ENCODE results near the gene GRIN3A.
A peak's percentile ranks its signal among the peaks of the same experiment; 100 is the strongest.
"Not testable (repeated sequence)": the region's sequence is repeated elsewhere in the genome, so short reads cannot be mapped to it uniquely, and the experiment has no call there.

Gene GRIN3A

GRCh38 chr9:101727612-101728524 lies 10.6 kb downstream of the GRIN3A start:
- peak; percentile 43 for TF ChIP-seq CTCF (IDR thresholded peaks at IDR 0.05; ENCODE audit: low read depth, low read length, poor library complexity, severe bottlenecking)
- TF ChIP-seq EZH2phosphoT487 (IDR thresholded peaks at IDR 0.05; ENCODE audit: borderline replicate concordance, low read length): no peak
- Histone ChIP-seq H3K36me3 (ENCODE audit: control insufficient read depth, low read length) (no peaks in the 10 kb centered on the region), H3K27ac (ENCODE audit: low read depth, low read length) (no peak overlapping the region)

GRCh38 chr9:101724271-101724670 lies 14.2 kb downstream of the GRIN3A start:
- H4K20me1 ChIP-seq (ENCODE audit: control insufficient read depth, insufficient read depth, low read depth, low read length); H3K79me2 ChIP-seq (ENCODE audit: control insufficient read depth, low read length); H3K36me3 ChIP-seq (ENCODE audit: control insufficient read depth, low read length); H3K27me3 ChIP-seq (ENCODE audit: control insufficient read depth, low read length); H3K4me1 ChIP-seq (ENCODE audit: control insufficient read depth, low read length); H3F3A ChIP-seq (ENCODE audit: control insufficient read depth, insufficient read depth); H3K9me3 ChIP-seq (ENCODE audit: control insufficient read depth, insufficient read depth, low read length); H3K4me2 ChIP-seq (ENCODE audit: low read length); H3K9me2 ChIP-seq (replicated peaks; ENCODE audit: control insufficient read depth, low read length); H3K4me3 ChIP-seq (ENCODE audit: low read length); H3K27ac ChIP-seq (ENCODE audit: low read depth, low read length): not testable (repeated sequence)

More at GRCh38 chr9:101727612-101728524, 10.6 kb downstream of the GRIN3A start:
- Histone ChIP-seq H3K27me3 (ENCODE audit: control insufficient read depth, low read length) (no peaks in the 10 kb centered on the region), H4K20me1 (ENCODE audit: control insufficient read depth, insufficient read depth, low read depth, low read length) (no peaks in the 10 kb centered on the region), H3K9me2 (replicated peaks; ENCODE audit: control insufficient read depth, low read length) (no peaks in the 10 kb centered on the region), H3K4me2 (ENCODE audit: low read length) (no peak overlapping the region), H3K4me1 (ENCODE audit: control insufficient read depth, low read length) (no peaks in the 10 kb centered on the region), H3K79me2 (ENCODE audit: control insufficient read depth, low read length) (no peaks in the 10 kb centered on the region), H3K9me3 (ENCODE audit: control insufficient read depth, insufficient read depth, low read length) (no peaks in the 10 kb centered on the region), H3K4me3 (ENCODE audit: low read length) (no peak overlapping the region), H3F3A (ENCODE audit: control insufficient read depth, insufficient read depth) (no peaks in the 10 kb centered on the region)

- H4K20me1 ChIP-seq (ENCODE audit: control insufficient read depth, insufficient read depth, low read depth, low read length): no peaks in the 10 kb centered on the region
- H3K27me3 ChIP-seq (ENCODE audit: control insufficient read depth, low read length): peaks cover 16% of the 10 kb centered on the region
- TF ChIP-seq EZH2phosphoT487 (IDR thresholded peaks at IDR 0.05; ENCODE audit: borderline replicate concordance, low read length) (no peak), CTCF (IDR thresholded peaks at IDR 0.05; ENCODE audit: low read depth, low read length, poor library complexity, severe bottlenecking) (no peak)
- no peaks in the 10 kb centered on the region for H3K79me2 ChIP-seq (ENCODE audit: control insufficient read depth, low read length)
- H3K9me2 ChIP-seq (replicated peaks; ENCODE audit: control insufficient read depth, low read length): no peaks in the 10 kb centered on the region
- no peak overlapping the region for H3K4me2 ChIP-seq (ENCODE audit: low read length)
- no peaks in the 10 kb centered on the region for H3K4me1 ChIP-seq (ENCODE audit: control insufficient read depth, low read length)
- H3K27ac ChIP-seq (ENCODE audit: low read depth, low read length): no peak overlapping the region
- H3K4me3 ChIP-seq (ENCODE audit: low read length): no peak overlapping the region
- H3K36me3 ChIP-seq (ENCODE audit: control insufficient read depth, low read length): no peaks in the 10 kb centered on the region
- no peaks in the 10 kb centered on the region for H3F3A ChIP-seq (ENCODE audit: control insufficient read depth, insufficient read depth)
- H3K9me3 ChIP-seq (ENCODE audit: control insufficient read depth, insufficient read depth, low read length): no peaks in the 10 kb centered on the region
Measured at GRCh38 chr9:101718192-101718591, 20.3 kb downstream of the GRIN3A start.

GRCh38 chr9:101716629-101717028 lies 21.8 kb downstream of the GRIN3A start:
- Histone ChIP-seq H3K9me3 (ENCODE audit: control insufficient read depth, insufficient read depth, low read length) (no peaks in the 10 kb centered on the region), H3K4me2 (ENCODE audit: low read length) (no peak overlapping the region), H3K4me3 (ENCODE audit: low read length) (no peak overlapping the region), H3K4me1 (ENCODE audit: control insufficient read depth, low read length) (no peaks in the 10 kb centered on the region), H3K79me2 (ENCODE audit: control insufficient read depth, low read length) (no peaks in the 10 kb centered on the region), H3K36me3 (ENCODE audit: control insufficient read depth, low read length) (no peaks in the 10 kb centered on the region), H3K9me2 (replicated peaks; ENCODE audit: control insufficient read depth, low read length) (no peaks in the 10 kb centered on the region), H3F3A (ENCODE audit: control insufficient read depth, insufficient read depth) (no peaks in the 10 kb centered on the region), H4K20me1 (ENCODE audit: control insufficient read depth, insufficient read depth, low read depth, low read length) (no peaks in the 10 kb centered on the region), H3K27ac (ENCODE audit: low read depth, low read length) (no peak overlapping the region), H3K27me3 (ENCODE audit: control insufficient read depth, low read length) (peaks cover 16% of the 10 kb centered on the region)
- TF ChIP-seq EZH2phosphoT487 (IDR thresholded peaks at IDR 0.05; ENCODE audit: borderline replicate concordance, low read length) (no peak), CTCF (IDR thresholded peaks at IDR 0.05; ENCODE audit: low read depth, low read length, poor library complexity, severe bottlenecking) (no peak)
